Fibroblast of the aortic adventitia (primary cell): ENCODE data around the gene AHNAK2. TPM values are rescaled to one million over a fixed set of nuclear protein-coding genes. Genes with fewer than 3 reads are reported as not detected.

Source experiments
- DNase-seq: peaks from one replicate; pipeline ENCODE4 v3.0.0-alpha.2; 2010; ENCODE audit warnings: low read depth
- H3K4me3 ChIP-seq: 2 replicates; pipeline ENCODE4 v1.5.1; 2011; ENCODE audit warnings: low read depth, mild to moderate bottlenecking, control low read depth, low read length, moderate library complexity
- CTCF ChIP-seq: IDR thresholded peaks from 2 replicates; pipeline ENCODE4 v1.5.1; 2011; ENCODE audit warnings: mild to moderate bottlenecking, low read length, control low read depth, inconsistent platforms; ENCODE audit not compliant: insufficient read depth
- total RNA-seq: library from RNA; depleted of rRNA; stranded (reverse); fragments of >200 nt; gene quantifications from 2 replicates; pipeline ENCODE4 v1.2.3, GENCODE V29; 2012; ENCODE audit warnings: low replicate concordance

The AHNAK2 gene
- total RNA-seq, 1 donor: 164 TPM

- no peak overlapping the region for H3K4me3 ChIP-seq
- no peak for TF ChIP-seq CTCF
- no peak for DNase-seq
Observed at GRCh38 chr14:105005329-105005928, 27.3 kb upstream of the AHNAK2 start.

GRCh38 chr14:104999361-104999760, 21.2 kb upstream of the AHNAK2 start:
- DNase-seq: no peak
- TF ChIP-seq CTCF: no peak
- no peak overlapping the region for H3K4me3 ChIP-seq

GRCh38 chr14:104998801-104999200, 20.6 kb upstream of the AHNAK2 start:
- no peak overlapping the region for H3K4me3 ChIP-seq
- TF ChIP-seq CTCF: no peak
- no peak for DNase-seq

GRCh38 chr14:104996483-104996882, 18.3 kb upstream of the AHNAK2 start:
- H3K4me3 ChIP-seq: no peak overlapping the region
- DNase-seq: no peak
- no peak for TF ChIP-seq CTCF

- no peak overlapping the region for H3K4me3 ChIP-seq
Observed at GRCh38 chr14:104996032-104996431, 17.9 kb upstream of the AHNAK2 start.

GRCh38 chr14:104994978-104995377, 16.8 kb upstream of the AHNAK2 start:
- no peak for TF ChIP-seq CTCF
- no peak overlapping the region for H3K4me3 ChIP-seq
- no peak for DNase-seq

More at GRCh38 chr14:104996032-104996431, 17.9 kb upstream of the AHNAK2 start:
- DNase-seq: no peak
- no peak for TF ChIP-seq CTCF
